ENCODE results near the gene GRM4.

DNA sequence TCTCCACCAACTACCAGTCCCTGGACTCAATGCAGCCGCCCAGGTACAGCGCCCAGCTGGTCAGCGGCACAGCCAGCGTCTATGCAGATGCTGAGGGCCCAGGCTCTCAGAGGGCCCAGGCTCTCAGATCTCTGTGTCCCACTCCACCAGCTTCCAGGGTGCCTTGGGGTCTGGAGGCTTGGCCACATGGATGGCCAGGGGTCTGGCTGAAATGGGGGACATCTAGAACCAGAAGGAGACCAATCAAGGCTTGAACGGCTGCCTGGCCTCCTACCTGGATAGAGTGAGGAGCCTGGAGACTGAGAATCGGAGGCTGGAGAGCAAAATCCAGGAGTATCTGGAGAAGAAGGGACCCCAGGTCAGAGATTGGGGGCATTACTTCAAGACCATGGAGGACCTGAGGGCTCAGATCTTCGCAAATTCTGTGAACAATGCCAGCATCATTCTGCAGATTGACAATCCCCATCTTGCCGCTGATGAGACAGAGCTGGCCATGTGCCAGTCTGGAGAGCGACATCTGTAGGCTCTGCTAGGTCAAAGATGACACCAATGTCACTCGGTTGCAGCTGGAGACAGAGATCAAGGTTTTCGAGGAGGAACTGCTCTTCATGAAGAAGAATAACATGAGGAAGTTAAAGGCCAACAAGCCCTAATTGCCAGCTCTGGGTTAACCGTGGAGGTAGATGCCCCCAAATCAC is 44.1 kb upstream of the GRM4 start:
- TF ChIP-seq, protein P1, sequence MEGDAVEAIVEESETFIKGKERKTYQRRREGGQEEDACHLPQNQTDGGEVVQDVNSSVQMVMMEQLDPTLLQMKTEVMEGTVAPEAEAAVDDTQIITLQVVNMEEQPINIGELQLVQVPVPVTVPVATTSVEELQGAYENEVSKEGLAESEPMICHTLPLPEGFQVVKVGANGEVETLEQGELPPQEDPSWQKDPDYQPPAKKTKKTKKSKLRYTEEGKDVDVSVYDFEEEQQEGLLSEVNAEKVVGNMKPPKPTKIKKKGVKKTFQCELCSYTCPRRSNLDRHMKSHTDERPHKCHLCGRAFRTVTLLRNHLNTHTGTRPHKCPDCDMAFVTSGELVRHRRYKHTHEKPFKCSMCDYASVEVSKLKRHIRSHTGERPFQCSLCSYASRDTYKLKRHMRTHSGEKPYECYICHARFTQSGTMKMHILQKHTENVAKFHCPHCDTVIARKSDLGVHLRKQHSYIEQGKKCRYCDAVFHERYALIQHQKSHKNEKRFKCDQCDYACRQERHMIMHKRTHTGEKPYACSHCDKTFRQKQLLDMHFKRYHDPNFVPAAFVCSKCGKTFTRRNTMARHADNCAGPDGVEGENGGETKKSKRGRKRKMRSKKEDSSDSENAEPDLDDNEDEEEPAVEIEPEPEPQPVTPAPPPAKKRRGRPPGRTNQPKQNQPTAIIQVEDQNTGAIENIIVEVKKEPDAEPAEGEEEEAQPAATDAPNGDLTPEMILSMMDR (conservative IDR thresholded peaks at IDR 0.05; ENCODE audit: low read depth, low read length) = no peak
- TF ChIP-seq EZH2 (IDR thresholded peaks at IDR 0.05; ENCODE audit: low read length, unreplicated experiment) = no peak
